WTC11 (cell line): ENCODE measurements around the gene ZNF135. TPM values are rescaled to one million over a fixed set of nuclear protein-coding genes. Genes with fewer than 3 reads are reported as not detected.

Experiments used
- AFF4 ChIP-seq: sonication (generic); formaldehyde crosslinking; IDR thresholded peaks from 2 replicates; pipeline ENCODE4 v1.8.1; 2023; ENCODE audit warnings: mild to moderate bottlenecking, missing genetic modification reagents, borderline replicate concordance
- ARID4B ChIP-seq: sonication (generic); formaldehyde crosslinking; IDR thresholded peaks from 2 replicates; pipeline ENCODE4 v1.8.0; 2023; ENCODE audit warnings: missing genetic modification reagents, mild to moderate bottlenecking, borderline replicate concordance
- CBFB ChIP-seq: sonication (generic); formaldehyde crosslinking; IDR thresholded peaks from 2 replicates; pipeline ENCODE4 v1.8.1; 2022; ENCODE audit warnings: mild to moderate bottlenecking, low read depth, missing genetic modification reagents
- CDX4 ChIP-seq: fragments of 250-450 bp; sonication (Bioruptor Pico); IDR thresholded peaks from 2 replicates; pipeline ENCODE4 v1.9.0; 2021; ENCODE audit warnings: moderate library complexity, mild to moderate bottlenecking, inconsistent platforms, borderline replicate concordance
- ETV6 ChIP-seq: sonication (generic); formaldehyde crosslinking; IDR thresholded peaks from 2 replicates; pipeline ENCODE4 v1.8.1; 2022; ENCODE audit warnings: mild to moderate bottlenecking, missing genetic modification reagents
- GRHL2 ChIP-seq: fragments of 250-450 bp; sonication (Bioruptor Pico); IDR thresholded peaks from 2 replicates; pipeline ENCODE4 v1.8.0; 2022; ENCODE audit warnings: mild to moderate bottlenecking, moderate library complexity; ENCODE audit not compliant: insufficient replicate concordance, severe bottlenecking
- HMGA2 ChIP-seq: fragments of 250-450 bp; sonication (Bioruptor Pico); IDR thresholded peaks from 2 replicates; pipeline ENCODE4 v1.4.0; 2021; ENCODE audit warnings: mild to moderate bottlenecking, moderate library complexity
- HMGXB4 ChIP-seq: sonication (generic); formaldehyde crosslinking; IDR thresholded peaks from 2 replicates; pipeline ENCODE4 v1.8.1; 2023; ENCODE audit warnings: mild to moderate bottlenecking, moderate library complexity, missing genetic modification reagents
- MAX ChIP-seq: sonication (generic); formaldehyde crosslinking; IDR thresholded peaks from 2 replicates; pipeline ENCODE4 v1.8.0; 2022; ENCODE audit warnings: mild to moderate bottlenecking, missing genetic modification reagents
- MXD4 ChIP-seq: fragments of 250-450 bp; sonication (Bioruptor Pico); IDR thresholded peaks from 2 replicates; pipeline ENCODE4 v1.8.0; 2021; ENCODE audit warnings: mild to moderate bottlenecking, moderate library complexity, borderline replicate concordance
- NFE2L1 ChIP-seq: sonication (generic); formaldehyde crosslinking; IDR thresholded peaks from 2 replicates; pipeline ENCODE4 v1.8.1; 2023; ENCODE audit warnings: missing genetic modification reagents
- NR2C2 ChIP-seq: sonication (generic); formaldehyde crosslinking; IDR thresholded peaks from 2 replicates; pipeline ENCODE4 v1.8.0; 2022; ENCODE audit warnings: mild to moderate bottlenecking, missing genetic modification reagents
- PRRX2 ChIP-seq: fragments of 250-450 bp; sonication (Bioruptor Pico); IDR thresholded peaks from 2 replicates; pipeline ENCODE4 v1.8.0; 2021; ENCODE audit warnings: mild to moderate bottlenecking
- SMAD4 ChIP-seq: sonication (generic); formaldehyde crosslinking; IDR thresholded peaks from 2 replicates; pipeline ENCODE4 v1.8.0; 2022; ENCODE audit warnings: mild to moderate bottlenecking, missing genetic modification reagents
- SOX15 ChIP-seq: fragments of 250-450 bp; sonication (Bioruptor Pico); IDR thresholded peaks from 2 replicates; pipeline ENCODE4 v1.9.0; 2021; ENCODE audit warnings: mild to moderate bottlenecking
- TEAD1 ChIP-seq: sonication (generic); formaldehyde crosslinking; IDR thresholded peaks from 2 replicates; pipeline ENCODE4 v1.8.0; 2022; ENCODE audit warnings: mild to moderate bottlenecking, missing genetic modification reagents
- TEAD4 ChIP-seq: sonication (generic); formaldehyde crosslinking; IDR thresholded peaks from 2 replicates; pipeline ENCODE4 v1.8.0; 2022; ENCODE audit warnings: mild to moderate bottlenecking, missing genetic modification reagents
- USF1 ChIP-seq: sonication (generic); formaldehyde crosslinking; IDR thresholded peaks from 2 replicates; pipeline ENCODE4 v1.8.0; 2022; ENCODE audit warnings: mild to moderate bottlenecking, missing genetic modification reagents
- USF2 ChIP-seq: sonication (generic); formaldehyde crosslinking; IDR thresholded peaks from 2 replicates; pipeline ENCODE4 v1.8.1; 2023; ENCODE audit warnings: mild to moderate bottlenecking, missing genetic modification reagents, moderate library complexity
- ZBTB21 ChIP-seq: sonication (generic); formaldehyde crosslinking; IDR thresholded peaks from 2 replicates; pipeline ENCODE4 v1.8.1; 2023; ENCODE audit warnings: mild to moderate bottlenecking, missing genetic modification reagents, borderline replicate concordance
- ZMAT4 ChIP-seq: fragments of 250-450 bp; sonication (Bioruptor Pico); IDR thresholded peaks from 2 replicates; pipeline ENCODE4 v1.9.0; 2021; ENCODE audit warnings: mild to moderate bottlenecking
- ZNF512 ChIP-seq: sonication (generic); formaldehyde crosslinking; IDR thresholded peaks from 2 replicates; pipeline ENCODE4 v1.8.1; 2022; ENCODE audit warnings: missing genetic modification reagents, borderline replicate concordance
- total RNA-seq: library from RNA; stranded (reverse); gene quantifications from 3 replicates; pipeline ENCODE4 v1.2.3, GENCODE V29; 2021

The ZNF135 gene
- total RNA-seq, 1 experiment from 2014 or later, result 5.6 TPM

- peak; percentile 77; the same call in 1 of the 2 replicates for TF ChIP-seq ARID4B (CRISPR knock-in tag)
- no peak for TF ChIP-seq ZNF512 (CRISPR knock-in tag)
- 0 out of 2 replicates have a peak, but pooled peaks have one; percentile 46 for TF ChIP-seq TEAD4 (CRISPR knock-in tag)
- TF ChIP-seq USF1, result peak; percentile 88
- no peak for TF ChIP-seq MXD4 (CRISPR knock-in tag)
- 0 out of 2 replicates have a peak, but pooled peaks have one; percentile 55 for TF ChIP-seq CBFB
- peak; percentile 58; the same call in 1 of the 2 replicates for TF ChIP-seq ZBTB21 (CRISPR knock-in tag)
- TF ChIP-seq PRRX2, result no peak
- TF ChIP-seq USF2, result peak; percentile 91
- TF ChIP-seq CDX4 (CRISPR knock-in tag), result no peak
- TF ChIP-seq AFF4, result no peak
- TF ChIP-seq NR2C2 (CRISPR knock-in tag), result no peak
- TF ChIP-seq GRHL2 (CRISPR knock-in tag), result no peak
- no peak for TF ChIP-seq NFE2L1 (CRISPR knock-in tag)
- peak; percentile 66; the same call in 1 of the 2 replicates for TF ChIP-seq TEAD1 (CRISPR knock-in tag)
- no peak for TF ChIP-seq SOX15 (CRISPR knock-in tag)
- TF ChIP-seq HMGA2 (CRISPR knock-in tag), result no peak
- no peak for TF ChIP-seq ETV6 (CRISPR knock-in tag)
- no peak for TF ChIP-seq ZMAT4 (CRISPR knock-in tag)
- TF ChIP-seq MAX (CRISPR knock-in tag), result peak; percentile 79
- peak; percentile 54; the same call in 1 of the 2 replicates for TF ChIP-seq SMAD4
- peak; percentile 69; the same call in 1 of the 2 replicates for TF ChIP-seq HMGXB4 (CRISPR knock-in tag)
Observed at GRCh38 chr19:58097781-58098681, 38.9 kb downstream of the ZNF135 start, which contains the start of gene ZSCAN18 (continued).
